Tibial nerve (tissue), 4 donors: Measurements from ENCODE around the gene NET1.

Source experiments
- EP300 ChIP-seq, 2 donors: sonication (generic); formaldehyde crosslinking; IDR thresholded peaks; one replicate each; pipeline ENCODE4 v1.6.1; 2017; ENCODE audit warnings: antibody characterized with exemption in 2 of 2, mild to moderate bottlenecking in 1 of 2
- POLR2A ChIP-seq, 2 donors: fragments of 450-650 bp; IDR thresholded peaks; one replicate each; pipeline ENCODE4 v1.6.1; 2017; ENCODE audit warnings: antibody characterized with exemption in 2 of 2, mild to moderate bottlenecking in 2 of 2, moderate library complexity in 2 of 2
- TF ChIP-seq, protein P1 (sequence below), 5 experiments: fragments of 200-600 bp in 3 of 5; fragments of 450-650 bp in 2 of 5; sonication (generic) in 3 of 5; IDR thresholded peaks; one replicate each; pipeline ENCODE4 v1.5.1; 2016 to 2019; ENCODE audit warnings: antibody characterized with exemption in 5 of 5, mild to moderate bottlenecking in 3 of 5, moderate library complexity in 2 of 5

DNA sequence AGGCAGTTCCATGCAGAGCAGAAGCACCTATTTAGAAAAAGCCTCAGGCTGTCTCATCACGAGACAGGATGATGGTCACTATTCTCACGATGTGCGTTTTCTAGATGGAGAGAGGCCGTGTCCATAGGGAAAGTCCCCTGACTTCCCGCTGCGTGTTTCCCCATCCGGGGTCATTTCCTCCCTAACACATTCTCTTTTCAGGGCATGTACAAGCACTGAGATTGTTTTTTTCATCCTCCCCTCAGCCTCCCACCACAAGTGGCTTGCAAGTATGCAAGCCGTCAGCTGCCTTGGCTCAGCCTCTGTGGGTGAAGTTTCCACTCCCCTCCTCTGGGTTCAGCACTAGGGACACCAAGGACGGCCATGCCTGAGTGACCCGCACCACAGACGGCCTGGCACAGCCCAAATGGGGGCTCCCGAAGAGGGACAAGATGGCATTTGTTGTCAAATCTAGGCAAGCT, 89.7 kb downstream of the NET1 start:
- TF ChIP-seq, protein P1, sequence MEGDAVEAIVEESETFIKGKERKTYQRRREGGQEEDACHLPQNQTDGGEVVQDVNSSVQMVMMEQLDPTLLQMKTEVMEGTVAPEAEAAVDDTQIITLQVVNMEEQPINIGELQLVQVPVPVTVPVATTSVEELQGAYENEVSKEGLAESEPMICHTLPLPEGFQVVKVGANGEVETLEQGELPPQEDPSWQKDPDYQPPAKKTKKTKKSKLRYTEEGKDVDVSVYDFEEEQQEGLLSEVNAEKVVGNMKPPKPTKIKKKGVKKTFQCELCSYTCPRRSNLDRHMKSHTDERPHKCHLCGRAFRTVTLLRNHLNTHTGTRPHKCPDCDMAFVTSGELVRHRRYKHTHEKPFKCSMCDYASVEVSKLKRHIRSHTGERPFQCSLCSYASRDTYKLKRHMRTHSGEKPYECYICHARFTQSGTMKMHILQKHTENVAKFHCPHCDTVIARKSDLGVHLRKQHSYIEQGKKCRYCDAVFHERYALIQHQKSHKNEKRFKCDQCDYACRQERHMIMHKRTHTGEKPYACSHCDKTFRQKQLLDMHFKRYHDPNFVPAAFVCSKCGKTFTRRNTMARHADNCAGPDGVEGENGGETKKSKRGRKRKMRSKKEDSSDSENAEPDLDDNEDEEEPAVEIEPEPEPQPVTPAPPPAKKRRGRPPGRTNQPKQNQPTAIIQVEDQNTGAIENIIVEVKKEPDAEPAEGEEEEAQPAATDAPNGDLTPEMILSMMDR (IDR thresholded peaks at IDR 0.05) = no peak
- no peak for TF ChIP-seq POLR2A (IDR thresholded peaks at IDR 0.05)
- no peak for TF ChIP-seq EP300 (IDR thresholded peaks at IDR 0.05)
